Putamen (tissue), 1 donor: ENCODE results near the gene UVSSA.

ENCODE experiments used
- DNase-seq: peaks from one replicate; pipeline ENCODE4 v3.0.0-alpha.2; 2016; ENCODE audit warnings: low spot score

Gene UVSSA

GRCh38 chr4:1396806-1397455 is 49.9 kb downstream of the UVSSA start:
- no peak for DNase-seq

GRCh38 chr4:1398681-1399507 is 51.9 kb downstream of the UVSSA start:
- DNase-seq: no peak

DNA sequence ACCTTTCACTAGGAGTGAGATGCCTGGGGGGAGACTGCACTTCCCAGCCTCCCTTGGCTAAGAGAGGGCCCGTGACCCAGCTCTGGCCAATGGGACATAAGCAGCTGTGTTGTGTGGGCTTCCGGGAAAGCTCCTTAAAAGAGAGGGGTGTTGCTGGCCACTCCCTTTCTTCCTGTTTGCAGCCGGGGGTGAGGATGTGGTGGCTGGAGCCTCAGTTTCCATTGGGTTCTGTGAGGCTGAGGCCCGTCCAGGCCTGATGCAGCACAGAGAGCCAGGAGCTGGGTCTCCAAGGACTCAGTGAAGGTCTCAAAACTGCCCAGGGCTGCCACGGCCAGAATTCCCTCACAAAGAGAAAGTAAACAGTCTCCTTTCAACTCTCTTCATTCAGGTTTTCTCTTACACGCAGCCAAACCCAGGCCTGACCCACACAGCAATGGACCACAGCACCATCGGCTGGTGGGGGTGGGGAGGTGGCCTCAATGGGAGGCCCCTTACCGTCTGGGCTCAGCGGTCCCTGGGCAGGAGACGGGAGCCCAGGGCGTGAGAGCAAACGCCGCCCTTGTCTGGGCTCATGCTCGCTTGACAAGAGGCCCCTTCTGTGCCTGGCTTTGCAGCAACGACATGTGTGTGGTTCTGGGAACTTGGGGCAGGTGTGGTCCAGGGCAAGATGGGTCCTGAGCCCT is 52.6 kb downstream of the UVSSA start:
- no peak for DNase-seq

GRCh38 chr4:1400191-1400805 is 53.3 kb downstream of the UVSSA start:
- DNase-seq: no peak

- no peak for DNase-seq
Observed at GRCh38 chr4:1400831-1401408, 53.9 kb downstream of the UVSSA start.

GRCh38 chr4:1401409-1402020 is 54.5 kb downstream of the UVSSA start:
- no peak for DNase-seq

- DNase-seq: no peak
Observed at GRCh38 chr4:1402021-1402515, 55.1 kb downstream of the UVSSA start.

GRCh38 chr4:1402516-1403091 is 55.6 kb downstream of the UVSSA start:
- DNase-seq: no peak

GRCh38 chr4:1403177-1403583 is 56.2 kb downstream of the UVSSA start:
- no peak for DNase-seq

- no peak for DNase-seq
Observed at GRCh38 chr4:1403591-1404572, 56.9 kb downstream of the UVSSA start.

GRCh38 chr4:1404573-1405253 is 57.7 kb downstream of the UVSSA start:
- no peak for DNase-seq

DNA sequence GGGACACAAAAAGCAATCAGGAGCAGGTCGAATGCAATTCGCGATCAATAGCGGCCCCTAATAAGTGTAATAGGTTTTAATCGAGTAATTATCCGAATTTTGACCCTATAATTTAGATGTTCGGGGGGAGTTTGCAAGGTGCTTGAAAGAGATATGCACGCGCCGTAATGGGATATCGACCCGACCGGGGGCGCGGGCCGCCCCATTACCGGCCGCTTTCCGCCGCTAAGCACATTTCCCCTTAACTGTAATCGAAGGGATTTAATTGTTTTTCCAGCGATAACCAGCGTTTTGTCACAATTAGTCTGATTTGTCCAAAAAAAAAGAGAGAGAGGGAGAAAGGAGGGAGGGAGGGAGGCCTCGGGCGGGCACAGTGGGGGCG is 58.2 kb downstream of the UVSSA start:
- no peak for DNase-seq

DNA sequence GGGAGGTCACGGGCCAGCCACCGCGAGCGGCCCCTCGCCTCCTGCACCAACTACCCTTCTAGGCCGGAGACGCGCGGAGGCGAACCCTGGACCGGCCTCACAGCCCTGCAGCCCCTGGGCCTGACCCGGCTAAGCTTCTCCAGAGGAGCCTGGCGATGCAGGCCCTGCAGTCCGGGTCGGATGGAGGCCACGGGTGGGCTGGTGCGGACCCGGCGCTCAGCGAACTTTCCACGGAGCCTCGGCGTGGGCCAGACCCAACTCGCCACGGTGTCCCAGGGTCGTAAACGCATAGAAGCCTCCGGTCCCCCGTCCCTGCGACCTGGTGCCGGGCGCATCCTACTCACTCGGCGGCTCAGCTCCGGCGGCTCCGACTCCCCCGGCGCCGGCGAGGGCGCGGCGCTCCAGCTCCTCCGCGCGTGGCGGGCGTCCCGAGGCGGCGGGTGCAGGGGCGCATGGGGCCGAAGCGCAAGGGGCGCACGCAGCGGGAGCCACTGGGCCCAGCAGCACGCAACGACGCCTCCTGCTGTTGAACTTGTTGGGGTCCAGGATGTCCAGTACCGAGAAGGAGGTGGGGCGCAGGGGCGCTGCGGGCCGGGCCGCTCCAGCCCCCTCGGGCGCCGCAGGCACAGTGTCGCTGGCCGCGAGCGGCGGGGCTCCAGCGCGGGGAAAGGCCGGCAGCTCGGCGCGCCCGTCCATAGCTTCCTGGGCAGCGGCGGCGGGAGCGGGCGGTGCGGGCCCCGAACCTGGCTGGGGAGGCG is 58.8 kb downstream of the UVSSA start:
- no peak for DNase-seq

- no peak for DNase-seq
Observed at GRCh38 chr4:1406394-1406980, 59.5 kb downstream of the UVSSA start, which contains the start of gene NKX1-1. Gene NKX1-1, minus strand, starts transcription at chr4:1406442. Its CDS starts 0 bp downstream, at chr4:1406442.

DNA sequence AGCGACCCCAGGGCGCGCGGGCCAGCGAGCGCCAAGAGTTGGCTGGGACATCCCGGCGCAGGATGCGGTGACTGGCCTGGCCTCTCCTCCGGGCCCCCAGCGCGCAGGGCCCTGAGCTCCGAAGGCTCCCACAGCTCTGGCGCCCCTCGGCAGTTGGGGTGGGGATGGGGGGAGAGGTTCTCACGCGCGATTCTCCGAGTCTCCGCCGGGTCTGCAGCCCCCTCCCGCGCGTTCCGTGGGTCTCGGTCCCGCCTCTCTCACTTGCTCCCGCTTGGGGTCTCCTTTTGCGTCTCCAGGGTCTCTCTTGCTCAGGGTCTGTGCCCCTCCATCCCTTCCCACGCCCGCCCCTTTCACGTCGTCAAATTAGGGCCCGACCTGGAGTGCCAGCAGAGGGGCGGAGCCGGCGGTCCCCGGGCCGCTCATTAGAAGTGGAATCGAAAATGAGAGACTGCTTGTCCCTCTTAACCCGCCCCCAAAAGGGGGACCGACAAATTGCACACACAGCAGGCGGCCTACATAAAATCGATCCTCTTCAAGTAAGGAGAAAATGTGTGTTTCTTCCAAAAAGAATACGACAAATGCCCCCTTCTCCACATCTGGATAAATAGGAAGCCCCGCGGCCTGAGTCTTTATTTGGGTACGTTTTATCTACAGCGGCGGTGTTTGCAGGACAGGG is 60.1 kb downstream of the UVSSA start:
- DNase-seq: no peak

DNA sequence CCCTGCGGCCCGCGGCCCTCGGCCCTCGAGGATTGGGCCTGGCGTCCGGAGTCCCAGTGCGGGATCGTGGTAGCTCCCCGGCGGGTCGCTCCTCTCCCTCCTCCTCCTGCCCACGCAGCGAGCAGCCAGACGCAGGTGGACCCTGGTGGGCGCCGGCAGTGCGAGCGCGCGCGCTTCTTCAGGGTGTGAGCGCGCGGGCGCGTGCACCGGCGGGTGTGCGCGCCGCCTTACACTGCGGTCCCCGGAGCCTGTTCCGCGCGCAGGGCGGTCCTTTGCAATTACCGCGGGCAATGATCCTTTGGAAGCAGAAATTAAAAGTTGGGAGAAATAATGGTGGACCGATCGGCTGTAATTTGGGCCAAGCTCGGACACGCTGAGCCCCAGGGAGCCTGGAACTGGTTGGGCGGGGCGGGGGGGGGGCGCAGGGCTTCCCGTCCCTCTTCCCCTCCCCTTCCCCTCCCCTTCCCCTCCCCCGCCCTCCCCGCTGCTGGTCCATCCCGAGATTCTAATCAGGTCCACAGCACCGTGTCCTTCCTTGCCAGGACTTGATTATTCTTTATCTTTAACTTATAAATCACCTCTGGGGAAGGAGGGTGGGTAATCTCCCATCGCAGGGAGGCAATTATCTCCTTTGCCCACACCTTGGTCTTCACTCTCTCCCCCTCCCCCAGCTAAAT is 60.8 kb downstream of the UVSSA start:
- no peak for DNase-seq

- no peak for DNase-seq
Observed at GRCh38 chr4:1408418-1408817, 61.4 kb downstream of the UVSSA start.
